Anterior cingulate cortex (tissue), 58 donors: ENCODE results near the gene GRM5.
"Not testable (repeated sequence)": the region's sequence is repeated elsewhere in the genome, so short reads cannot be mapped to it uniquely, and the experiment has no call there.

Experiments
- DNase-seq, 58 donors: peaks; one replicate each; lab custom pipeline; 2025; lab: John Stamatoyannopoulos, UW

GRM5 gene

DNA sequence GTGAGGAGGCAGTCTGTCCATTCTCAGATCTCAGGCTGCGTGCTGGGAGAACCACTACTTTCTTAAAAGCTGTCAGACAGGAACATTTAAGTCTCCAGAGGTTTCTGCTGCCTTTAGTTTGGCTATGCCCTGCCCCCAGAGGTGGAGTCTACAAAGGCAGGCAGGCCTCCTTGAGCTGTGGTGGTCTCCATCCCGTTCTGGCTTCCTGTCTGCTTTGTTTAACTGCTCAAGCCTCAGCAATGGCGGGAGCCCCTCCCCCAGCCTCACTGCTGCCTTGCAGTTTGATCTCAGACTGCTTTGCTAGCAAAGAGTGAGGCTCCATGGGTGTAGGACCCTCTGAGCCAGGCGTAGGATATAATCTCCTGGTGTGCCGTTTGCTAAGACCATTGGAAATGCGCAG is 602.5 kb downstream of the GRM5 start:
- DNase-seq: not testable (repeated sequence)

DNA sequence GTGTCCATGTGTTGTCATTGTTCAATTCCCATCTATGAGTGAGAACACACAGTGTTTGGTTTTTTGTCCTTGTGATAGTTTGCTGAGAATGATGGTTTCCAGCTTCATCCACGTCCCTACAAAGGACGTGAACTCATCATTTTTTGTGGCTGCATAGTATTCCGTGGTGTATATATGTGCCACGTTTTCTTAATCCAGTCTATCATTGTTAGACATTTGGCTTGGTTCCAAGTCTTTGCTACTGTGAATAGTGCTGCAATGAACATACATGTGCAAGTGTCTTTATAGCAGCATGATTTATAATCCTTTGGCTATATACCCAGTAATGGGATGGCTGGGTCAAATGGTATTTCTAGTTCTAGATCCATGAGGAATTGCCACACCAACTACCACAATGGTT is 607.7 kb downstream of the GRM5 start:
- DNase-seq: not testable (repeated sequence)

DNA sequence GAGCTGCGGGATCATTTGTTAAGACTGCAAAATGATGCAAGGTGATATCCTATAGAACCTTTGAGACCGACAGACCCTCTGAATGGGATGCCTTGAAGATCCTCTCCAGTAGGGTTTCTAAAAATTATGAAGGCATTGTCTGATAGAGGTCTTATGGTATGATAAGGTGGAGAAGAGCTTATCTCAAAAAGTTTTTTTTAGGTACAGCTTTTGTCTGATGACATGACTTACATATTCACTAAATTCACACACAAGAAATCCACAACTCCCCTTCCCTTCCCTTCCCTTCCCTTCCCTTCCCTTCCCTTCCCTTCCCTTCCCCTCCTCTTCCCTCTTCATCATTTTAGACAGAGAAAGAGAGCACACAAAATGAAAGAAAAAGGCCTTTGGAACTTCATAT is 609.8 kb downstream of the GRM5 start:
- no peak for DNase-seq

DNA sequence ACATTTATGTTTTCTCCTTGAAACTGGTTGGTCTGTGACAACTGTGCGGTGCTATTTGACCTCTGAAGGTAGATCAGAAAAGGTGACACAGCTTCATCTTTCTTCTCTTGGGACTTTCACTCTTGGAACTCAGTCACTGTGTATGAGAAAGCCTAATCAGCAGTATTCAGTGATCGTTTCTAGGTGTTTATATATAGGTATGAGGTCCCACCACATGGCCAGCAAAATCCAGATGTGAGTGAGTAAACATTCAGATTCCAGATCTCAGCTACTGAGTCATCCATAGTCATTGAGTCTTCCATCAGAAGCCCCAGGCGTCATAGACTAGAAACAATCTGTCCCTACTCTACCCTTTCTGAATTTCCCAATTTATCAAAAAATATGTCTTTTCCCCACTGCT is 610.9 kb downstream of the GRM5 start:
- no peak for DNase-seq
